GM19397 (cell line): ENCODE results near the gene REN.

ENCODE experiments used
- ATAC-seq: cut with Tn5 transposase; IDR thresholded peaks from one replicate; pipeline ENCODE4 v1.9.1; 2021; ENCODE audit warnings: mild to moderate bottlenecking, moderate library complexity; ENCODE audit not compliant: unreplicated experiment

The REN gene

DNA sequence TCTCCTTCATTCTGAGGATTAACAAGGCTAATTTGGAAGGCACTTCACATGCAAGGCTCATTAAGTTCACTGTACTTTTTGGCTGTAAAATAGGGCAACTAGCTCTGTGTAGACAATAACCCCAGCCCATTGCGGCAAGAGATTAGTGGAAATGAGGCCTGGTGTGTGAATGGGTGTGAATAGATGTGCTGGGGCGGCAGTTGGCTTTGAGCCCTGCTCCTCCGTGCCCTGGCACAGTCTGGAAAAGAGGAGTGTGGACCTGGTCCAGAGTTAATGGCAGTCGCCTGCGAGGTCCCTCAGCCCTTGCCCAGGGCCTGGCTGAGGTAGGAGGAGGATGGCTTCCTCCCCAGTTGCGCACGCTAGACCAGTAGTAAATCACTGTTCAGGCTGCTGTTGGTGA lies 25.3 kb upstream of the REN start:
- no peak for ATAC-seq

DNA sequence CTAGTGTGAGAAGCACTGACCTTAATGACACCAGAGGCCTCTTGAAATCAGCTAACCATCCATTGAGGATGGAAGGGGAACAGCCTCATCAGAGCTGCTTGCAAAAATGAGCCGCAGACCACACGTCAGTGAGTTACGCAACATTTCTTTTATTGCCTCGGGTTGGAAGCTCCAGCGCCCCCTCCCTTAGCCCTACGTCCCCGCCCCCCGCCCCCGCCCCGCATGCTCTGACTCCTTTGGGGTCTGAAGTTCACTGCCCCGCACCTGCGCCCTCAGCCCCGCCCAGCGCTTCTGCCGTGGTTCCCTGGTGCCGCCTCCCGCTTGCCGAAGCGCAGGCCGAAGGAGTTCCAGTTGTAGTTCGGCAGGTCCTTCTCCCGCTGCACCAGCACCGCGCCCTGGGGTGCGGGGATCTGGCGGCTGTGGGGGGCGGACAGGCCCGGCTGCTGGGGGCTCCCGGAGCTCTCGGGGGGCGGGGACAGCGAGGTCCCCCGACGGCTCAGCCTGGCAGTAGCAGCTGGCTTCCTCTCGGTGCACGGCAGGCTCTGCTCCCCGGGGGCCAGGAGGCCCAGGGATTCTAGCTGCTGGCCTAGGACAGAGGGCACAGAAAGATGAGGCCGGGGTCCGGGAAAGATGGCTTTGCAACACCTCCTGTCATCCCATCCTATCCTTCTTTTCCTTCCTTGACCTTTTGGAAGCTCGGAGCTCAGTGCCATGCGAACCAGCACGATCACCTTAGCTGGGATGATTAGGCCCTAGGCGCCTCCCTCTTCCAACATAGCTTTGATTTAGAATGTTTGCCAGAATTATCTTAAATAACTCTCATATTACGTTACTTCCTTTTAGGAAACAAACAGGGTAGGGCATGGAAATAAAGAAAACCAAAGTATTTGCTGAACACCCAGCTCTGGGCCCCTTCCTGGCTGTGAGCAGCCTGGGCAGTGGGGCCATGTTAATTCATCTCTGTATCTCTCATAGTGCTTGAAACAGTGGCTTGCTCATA lies 24.4 kb upstream of the REN start:
- ATAC-seq, result no peak

DNA sequence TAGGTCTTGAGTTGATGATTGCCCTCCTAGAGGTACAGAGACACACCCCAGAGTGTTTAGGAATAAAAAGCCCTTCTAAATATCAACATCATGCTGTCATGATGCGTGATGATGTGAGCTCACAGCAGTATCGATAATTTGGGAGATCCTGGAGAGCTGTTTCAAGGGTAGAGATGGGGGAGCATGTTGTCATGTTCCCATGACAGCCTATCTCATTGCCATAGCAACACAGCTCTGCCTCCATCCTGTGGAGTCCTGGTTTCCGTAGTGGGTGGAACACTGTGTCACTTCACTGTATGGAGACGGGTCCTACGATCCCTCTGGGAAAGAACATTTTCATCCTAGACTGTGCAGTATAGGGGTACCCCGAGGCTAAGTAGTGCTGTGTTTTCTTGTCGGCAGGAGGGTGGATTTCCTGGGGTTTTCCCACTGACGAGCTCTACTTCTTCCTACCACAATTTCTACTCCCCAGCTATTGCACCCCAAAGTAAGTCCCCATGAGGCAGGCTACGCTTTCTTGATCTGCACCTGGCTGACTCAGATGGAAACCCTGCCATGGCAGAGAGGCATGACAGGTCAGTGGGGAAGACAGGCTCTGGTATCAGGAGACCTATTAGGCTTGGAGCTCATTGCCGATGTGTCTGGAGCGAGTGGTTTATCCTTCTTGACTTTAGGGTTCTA lies 23.0 kb upstream of the REN start:
- ATAC-seq, result no peak

DNA sequence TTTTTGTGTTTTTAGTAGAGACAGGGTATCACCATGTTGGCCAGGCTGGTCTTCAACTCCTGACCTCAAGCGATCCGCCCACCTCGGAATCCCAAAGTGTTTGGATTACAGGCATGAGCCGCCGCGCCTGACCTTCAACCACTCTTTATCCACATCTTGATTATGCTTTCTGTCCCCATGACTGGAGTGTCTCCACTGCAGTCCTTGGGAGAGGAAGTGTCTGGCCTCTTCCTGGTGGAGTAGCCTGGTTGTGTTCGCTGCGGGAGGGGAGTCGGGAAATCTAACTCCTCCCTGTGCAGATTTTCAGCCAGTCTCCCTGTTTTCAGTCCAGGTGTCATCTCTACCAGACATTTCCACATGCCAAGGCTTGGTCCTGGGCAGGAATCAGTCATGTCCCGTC lies 20.5 kb upstream of the REN start:
- no peak for ATAC-seq

DNA sequence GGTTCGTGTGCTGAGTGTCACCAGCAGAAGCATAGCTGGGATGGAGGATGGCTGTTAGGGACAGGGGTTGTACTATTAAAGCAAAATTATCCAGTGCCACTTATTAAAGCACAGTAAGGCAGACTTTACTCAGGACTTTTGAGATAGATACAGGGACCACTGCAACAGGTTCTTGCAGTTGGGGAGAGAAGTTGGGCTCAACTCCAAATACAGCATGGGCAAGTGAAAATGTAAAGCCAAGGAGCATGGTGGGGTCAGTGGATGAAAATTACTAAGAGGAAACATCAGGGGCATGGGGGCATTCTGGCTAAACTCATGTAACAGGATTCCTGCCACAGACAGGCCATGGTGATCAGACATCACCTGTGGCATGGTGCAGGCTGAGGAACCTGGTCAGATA lies 15.0 kb upstream of the REN start:
- no peak for ATAC-seq

DNA sequence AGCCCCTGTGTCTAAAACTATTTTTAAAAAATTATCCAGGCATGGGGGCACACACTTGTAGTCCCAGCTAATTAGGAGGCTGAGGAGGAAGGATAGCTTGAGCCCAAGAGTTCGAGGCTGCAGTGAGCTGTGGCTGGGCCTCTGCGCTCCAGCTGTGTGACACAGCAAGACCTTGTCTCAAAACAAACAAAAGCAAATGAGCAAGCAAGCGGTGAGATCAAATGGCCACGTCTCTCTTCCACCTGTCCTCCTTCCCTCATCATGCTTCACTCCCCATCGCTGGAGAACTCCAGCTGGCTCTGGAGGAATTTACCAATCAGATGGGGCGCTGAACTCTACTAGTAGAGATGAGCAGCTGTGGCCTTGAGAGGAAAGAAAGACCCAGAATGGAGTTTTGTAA lies 14.0 kb upstream of the REN start:
- no peak for ATAC-seq

DNA sequence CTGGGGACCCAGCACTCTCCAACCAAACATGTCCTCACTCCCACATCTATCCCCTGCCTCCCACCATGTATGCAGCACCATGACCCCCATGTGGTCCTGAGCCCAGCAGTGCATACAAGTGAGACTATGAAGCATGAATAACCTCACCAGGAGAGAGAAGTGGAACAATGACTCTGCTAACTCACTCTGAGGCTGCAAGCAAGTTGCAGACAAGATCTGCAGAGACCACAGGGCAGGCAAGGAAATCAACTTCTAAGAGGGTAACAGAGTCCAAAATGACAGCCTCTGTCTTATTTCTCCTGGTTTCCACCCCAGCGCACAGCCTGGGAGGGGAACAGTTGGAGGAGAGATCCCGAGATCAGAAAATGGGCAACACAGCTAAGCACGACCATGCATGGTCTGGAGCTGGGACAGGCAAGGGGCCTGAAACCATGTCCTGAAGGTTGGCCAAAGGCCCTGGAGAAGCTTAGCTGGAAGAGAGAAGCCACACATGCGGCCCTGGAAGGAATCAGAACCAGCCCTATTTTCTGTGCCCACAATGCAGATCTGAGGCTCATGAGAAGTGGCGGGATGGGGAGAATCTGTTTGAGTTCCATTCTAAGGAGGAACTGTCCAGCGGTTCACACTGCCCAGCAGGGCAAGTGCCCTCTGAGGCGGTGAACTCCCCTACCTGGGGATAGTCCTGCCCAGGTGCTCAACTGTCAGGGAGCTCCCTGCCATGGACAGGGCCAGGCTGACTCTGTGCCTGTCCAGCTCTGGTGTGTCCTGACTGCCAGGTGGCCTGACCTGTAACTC lies 12.5 kb upstream of the REN start:
- no peak for ATAC-seq

DNA sequence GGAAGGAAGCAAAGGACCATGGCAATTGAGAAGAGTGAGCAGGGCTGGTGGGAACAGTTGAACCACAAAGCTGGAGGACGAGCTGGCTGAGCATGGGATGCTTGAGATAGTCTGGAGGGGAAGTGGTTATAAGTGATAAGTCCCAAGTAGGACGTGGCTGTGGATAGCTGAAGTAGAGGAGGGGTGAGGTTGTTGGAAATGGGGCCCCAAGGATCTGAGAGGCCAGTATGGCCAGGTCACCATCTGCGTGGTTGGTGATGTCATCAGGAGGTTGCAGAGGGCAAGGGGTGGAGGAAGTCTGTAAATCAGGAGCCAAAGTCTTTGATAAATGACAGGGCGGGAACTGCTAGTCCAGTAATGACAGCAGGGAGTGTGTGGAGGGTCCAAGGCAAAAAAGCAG lies 11.0 kb upstream of the REN start:
- no peak for ATAC-seq

DNA sequence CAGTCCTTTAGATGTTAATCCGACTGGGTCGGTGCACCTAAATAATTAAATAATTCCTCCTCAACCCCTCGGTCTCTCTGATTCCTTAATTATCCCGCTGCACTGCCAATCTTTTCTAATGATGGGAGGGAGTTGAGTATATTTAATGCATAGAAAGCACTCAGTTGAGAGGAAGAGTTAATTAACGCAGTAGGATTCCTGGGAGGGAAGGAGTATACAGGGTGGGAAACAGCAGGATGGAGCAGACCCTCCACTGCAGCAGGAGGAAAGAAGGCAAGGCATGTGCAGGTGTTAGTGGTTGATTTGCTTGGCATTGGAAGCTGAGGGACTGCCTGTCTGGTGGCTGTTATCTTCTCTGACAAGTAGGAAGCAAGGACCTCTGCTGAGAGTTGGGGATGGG lies 9.9 kb upstream of the REN start:
- no peak for ATAC-seq

DNA sequence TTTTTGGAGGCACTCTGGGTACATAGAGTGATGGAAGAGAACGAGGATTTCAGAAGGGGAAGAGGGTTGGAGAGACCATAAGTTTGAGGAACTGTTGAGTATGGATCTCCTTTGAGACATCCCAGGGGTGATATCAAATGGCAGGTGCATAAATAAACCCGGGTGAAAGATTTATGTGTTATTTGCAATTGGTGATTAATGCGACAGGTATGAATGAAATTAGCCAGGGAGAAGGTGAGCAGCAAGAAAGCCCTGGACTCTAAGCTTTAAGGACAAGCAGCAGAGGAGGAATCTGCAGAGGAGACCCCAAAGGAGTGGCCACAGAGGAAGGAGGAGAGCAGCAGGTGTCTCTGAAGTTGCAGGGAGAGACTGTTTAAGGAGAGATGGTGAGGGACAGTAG lies 8.8 kb upstream of the REN start:
- no peak for ATAC-seq

DNA sequence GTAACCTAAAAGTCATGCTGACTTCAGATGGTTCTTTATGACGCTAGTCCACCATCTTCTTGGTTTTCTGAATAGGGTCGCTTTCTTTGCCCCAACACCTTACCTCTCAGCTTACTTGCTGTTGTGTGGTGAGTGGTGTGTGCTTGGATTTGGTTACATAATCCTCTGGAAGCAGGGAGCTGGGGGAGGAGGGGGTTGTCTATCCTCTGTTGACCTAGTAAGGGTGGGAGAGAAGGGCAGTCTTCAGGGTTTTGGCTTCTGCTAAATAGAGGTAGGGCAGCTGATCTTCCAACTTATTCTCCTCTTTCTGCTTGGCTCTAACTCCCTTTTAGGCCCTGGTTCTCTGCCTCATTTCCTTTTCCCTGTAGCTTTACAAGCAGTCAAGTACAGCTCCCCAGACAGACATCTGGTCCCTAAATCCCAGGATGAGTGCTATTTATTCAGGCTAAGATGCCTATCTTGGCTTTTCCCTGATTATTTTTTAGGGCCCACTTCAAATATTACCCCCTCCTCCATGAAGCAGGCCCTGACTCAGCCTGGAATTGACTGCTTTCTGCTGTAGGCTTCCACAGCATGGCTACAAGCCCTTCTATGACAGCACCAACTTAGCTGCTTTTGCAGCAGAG lies 6.4 kb upstream of the REN start:
- ATAC-seq, result no peak

DNA sequence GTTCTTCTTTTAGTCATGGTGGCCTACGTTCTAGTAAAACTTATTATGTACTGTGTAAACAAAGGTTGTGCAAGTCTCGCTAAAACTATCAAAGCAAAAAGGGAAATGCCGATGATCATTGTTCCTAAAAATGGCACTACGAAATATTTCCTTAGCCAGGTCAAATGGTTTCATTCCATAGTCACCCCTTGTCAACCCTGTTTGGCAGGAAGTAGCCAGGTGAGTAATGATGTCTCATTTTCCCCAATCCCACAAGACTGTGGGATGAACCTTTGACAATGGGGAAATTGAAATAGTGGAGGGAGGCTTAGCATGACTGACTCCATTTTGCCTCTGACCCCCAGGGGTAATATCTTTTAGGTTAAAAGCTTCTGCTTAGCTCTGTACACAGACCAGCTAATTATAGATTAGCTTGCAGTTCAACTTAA lies 5.6 kb upstream of the REN start:
- no peak for ATAC-seq

DNA sequence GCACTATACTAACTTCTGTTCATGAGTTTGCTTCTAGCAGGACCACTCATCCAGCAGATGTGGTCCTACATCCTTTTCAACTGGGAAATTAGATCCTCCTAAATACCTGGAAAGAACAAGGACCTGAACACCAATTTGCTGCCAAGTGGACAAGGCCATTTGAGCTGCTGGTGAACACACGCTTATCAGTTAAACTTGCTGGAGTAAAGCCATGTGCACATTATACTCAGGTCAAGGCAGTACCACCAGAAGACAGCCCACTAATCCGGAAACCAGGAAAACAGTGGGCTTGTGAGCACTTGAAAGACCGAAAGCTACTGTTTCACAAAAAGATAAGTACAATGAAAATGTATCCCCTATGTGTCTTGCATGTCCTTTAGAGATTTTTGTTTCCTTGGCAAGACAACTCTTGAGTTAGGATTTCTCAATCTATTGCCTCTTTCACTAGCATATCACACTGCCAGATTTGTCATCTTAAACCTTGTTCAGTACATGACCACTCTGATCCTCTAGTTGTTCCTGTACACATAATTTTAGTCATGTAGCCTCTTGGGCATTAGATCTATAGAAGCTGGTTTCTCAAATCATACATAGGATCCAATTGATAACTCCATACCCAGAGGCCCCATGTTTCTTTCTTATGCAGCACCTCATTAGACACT lies 4.5 kb upstream of the REN start:
- ATAC-seq, result no peak

DNA sequence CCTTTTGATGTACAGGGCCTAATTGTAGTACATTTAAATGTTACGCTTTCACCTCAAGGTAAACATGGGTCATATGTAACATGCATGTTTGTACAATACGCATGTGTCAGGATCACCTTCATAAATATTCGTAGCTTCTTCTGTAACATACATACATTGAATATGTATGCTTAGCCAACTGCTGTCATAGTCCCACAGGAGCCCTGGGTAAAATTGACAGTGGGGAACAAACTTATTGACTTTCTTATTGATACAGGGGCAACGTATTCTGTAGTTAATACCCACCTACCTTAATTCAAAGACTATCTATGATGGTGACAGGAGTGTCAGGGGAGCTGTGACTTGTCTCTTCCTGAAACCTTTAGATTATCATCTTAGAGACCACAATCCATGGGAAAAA lies 3.7 kb upstream of the REN start:
- ATAC-seq, result no peak

DNA sequence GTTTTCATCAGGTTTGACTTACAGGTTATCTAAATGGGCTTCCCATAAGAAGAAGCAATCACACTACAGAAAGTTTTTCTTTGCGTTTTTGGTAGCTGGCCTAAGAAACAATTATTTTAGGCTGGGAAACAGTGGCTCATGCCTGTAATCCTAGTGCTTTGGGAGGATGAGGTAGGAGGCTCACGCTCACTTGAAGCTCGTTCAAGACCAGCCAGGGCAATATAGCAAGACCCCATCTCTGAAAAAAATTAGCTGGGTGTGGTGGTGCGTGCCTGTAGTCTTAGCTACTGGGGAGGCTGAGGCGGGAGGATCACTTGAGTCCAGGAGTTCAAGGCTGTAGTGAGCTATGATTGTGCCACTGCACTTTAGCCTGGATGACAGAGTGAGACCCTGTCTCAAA lies 1.6 kb upstream of the REN start:
- no peak for ATAC-seq

DNA sequence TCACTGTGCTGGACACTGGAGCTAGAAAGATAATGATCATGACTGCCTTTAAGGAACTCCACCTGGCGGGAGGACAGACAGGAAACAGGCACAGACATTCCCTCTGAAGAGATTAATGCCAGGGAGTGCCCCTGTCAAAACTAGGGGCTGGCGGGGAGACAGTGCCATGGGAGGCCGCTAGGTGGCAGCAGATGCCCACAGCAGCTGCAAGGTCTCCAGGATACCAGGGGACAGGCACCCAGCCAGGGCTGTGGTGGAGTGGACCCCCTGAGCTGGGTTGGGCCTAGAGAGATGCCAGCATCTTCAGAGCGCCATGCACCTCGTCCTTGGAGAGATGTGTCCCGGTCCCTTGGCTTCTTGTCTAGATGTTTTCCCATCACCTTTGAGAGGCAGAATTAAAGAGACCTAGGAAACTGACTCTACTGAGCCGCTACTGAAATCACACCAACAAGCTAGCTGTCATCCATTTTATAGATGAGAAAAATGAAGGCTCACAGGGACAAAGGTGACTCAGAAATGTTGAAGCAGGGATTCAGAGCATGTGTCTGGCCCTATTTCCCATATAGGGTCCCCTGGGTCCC lies 3.6 kb downstream of the REN start:
- peak; percentile 60 for ATAC-seq

DNA sequence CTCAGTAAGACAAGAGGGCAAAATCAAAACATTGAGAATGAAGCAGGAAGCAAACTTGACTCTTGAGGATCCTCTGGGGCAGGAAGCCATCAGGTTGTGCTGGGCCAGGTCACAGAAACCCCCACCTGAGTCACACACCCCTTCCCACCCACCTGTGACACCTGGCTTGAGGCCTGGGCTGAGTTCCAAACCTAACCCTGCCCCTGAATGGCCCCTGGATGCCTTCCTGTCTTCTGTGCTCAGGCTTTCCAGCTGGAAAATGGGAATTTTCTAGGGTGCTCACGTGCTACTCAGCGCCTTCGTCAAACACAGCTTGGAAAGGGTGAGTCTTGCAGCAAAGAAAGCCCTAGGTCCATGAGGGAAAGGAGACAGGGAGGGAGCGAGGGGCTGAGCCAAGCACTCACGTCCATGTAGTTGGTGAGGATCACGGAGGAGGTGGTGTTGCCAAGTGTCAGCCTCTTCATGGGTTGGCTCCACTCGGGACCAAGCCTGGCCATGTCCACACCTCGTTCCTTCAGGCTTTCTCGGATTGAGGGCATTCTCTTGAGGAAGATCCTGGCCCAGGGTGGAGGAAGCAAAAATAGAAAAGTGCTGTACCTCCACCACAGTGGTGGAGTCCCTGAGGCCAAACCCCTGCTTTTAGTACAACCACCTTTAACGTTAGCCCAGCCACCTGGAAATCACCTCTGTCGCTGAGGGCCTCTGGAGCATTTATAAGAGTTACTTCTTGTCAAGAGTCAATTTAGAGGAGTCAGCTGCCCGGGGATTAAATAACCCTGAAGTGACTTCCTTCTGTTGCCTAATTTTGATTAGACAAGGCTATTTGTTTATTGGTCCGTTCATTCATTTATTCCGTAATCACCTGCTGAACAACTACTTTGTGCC lies 4.3 kb downstream of the REN start:
- ATAC-seq, result no peak

DNA sequence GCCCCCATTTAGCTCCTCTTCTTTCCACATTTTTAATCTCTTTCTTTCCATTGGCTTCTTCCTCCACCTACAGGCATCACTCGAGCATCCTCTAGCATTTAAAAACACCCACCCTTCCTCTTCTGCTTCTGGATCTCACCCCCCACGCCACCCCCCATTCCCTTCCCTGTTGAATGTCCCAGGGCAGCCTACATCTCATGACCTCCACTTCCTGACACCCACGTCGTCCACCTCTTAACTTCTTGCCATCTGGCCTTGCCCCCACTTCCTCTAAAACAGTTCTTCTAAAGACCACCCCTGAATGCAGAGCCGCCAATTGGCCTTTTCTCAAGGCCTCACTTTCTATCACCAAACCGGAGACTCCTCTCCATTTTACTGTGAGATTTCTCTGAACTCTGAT lies 8.2 kb downstream of the REN start:
- no peak for ATAC-seq

DNA sequence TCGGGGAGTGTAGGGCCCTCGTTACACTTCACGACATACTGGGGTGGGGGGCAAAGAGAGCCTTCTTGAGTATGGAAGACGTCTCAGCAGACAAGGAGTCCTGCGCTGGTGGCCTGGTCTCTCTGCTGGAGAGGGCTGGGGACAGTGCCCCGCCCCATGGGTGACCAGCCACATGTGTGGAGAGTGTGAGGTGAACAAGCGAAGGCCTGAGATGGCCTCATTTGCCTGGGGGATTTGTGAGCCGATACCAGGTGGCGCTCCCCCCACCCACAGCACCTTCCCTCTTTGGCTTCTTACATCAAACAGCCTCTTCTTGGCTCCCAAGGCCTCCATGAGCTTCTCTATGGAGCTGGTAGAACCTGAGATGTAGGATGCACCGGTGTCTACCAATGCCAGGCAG lies 10.3 kb downstream of the REN start:
- ATAC-seq, result no peak
